SK-N-MC (cell line): ENCODE measurements around the gene LDLRAP1.

Experiments used
- EZH2 ChIP-seq: fragments of 200-600 bp; sonication (generic); IDR thresholded peaks from one replicate; pipeline ENCODE4 v1.6.1; 2017; ENCODE audit warnings: antibody characterized with exemption
- POLR2AphosphoS5 ChIP-seq: IDR thresholded peaks from 2 replicates; pipeline ENCODE4 v1.6.1; 2012; ENCODE audit warnings: mild to moderate bottlenecking, low read depth, low read length, borderline replicate concordance

GRCh38 chr1:25616987-25617624 is 73.7 kb downstream of the LDLRAP1 start:
- no peak for TF ChIP-seq POLR2AphosphoS5
- TF ChIP-seq EZH2, result no peak
